GM20000 (cell line): Measurements from ENCODE around the gene SOHLH1.
A peak's percentile ranks its signal among the peaks of the same experiment; 100 is the strongest.

Source experiments
- DNase-seq: peaks from one replicate; pipeline ENCODE4 v3.0.0; 2012; ENCODE audit warnings: low spot score
- TF ChIP-seq, protein P1 (sequence below): IDR thresholded peaks from 2 replicates; pipeline ENCODE4 v1.5.1; 2012; ENCODE audit warnings: mild to moderate bottlenecking, control low read depth; ENCODE audit errors: extremely low read depth, missing control alignments

Gene SOHLH1

GRCh38 chr9:135667463-135668001, 31.7 kb downstream of the SOHLH1 start:
- DNase-seq = peak; percentile 4
- TF ChIP-seq, protein P1, sequence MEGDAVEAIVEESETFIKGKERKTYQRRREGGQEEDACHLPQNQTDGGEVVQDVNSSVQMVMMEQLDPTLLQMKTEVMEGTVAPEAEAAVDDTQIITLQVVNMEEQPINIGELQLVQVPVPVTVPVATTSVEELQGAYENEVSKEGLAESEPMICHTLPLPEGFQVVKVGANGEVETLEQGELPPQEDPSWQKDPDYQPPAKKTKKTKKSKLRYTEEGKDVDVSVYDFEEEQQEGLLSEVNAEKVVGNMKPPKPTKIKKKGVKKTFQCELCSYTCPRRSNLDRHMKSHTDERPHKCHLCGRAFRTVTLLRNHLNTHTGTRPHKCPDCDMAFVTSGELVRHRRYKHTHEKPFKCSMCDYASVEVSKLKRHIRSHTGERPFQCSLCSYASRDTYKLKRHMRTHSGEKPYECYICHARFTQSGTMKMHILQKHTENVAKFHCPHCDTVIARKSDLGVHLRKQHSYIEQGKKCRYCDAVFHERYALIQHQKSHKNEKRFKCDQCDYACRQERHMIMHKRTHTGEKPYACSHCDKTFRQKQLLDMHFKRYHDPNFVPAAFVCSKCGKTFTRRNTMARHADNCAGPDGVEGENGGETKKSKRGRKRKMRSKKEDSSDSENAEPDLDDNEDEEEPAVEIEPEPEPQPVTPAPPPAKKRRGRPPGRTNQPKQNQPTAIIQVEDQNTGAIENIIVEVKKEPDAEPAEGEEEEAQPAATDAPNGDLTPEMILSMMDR = no peak

GRCh38 chr9:135666534-135667462, 32.5 kb downstream of the SOHLH1 start:
- peak; percentile 4 for DNase-seq
- TF ChIP-seq, protein P1 = no peak

DNA sequence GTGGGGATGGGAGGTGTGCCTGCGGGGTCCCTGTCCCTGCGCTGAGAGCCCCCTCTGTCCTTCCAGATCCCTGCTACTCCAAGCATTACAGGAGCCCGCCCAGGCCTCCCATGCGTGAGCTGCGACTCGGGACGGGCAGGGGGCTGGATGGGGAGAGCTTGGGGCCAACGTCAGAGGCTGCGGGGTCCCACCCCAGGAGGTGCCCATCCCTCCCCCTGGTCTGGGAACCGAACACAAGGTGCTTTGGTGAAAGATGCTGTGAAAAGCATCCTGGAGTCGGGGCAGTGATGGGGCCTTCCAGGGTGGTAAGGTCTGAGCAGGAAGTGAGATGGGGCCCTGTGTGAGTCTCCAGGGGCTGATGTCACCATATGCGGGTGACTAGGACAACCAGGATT, 33.5 kb downstream of the SOHLH1 start:
- TF ChIP-seq, protein P1 = no peak

GRCh38 chr9:135664801-135665794, 34.2 kb downstream of the SOHLH1 start:
- TF ChIP-seq, protein P1 = no peak
- DNase-seq = no peak

More for the DNA sequence above, 33.5 kb downstream of the SOHLH1 start:
- peak; percentile 4 for DNase-seq

- peak; percentile 6 for DNase-seq
- TF ChIP-seq, protein P1 = no peak
Observed at GRCh38 chr9:135664266-135664665, 35.0 kb downstream of the SOHLH1 start.

DNA sequence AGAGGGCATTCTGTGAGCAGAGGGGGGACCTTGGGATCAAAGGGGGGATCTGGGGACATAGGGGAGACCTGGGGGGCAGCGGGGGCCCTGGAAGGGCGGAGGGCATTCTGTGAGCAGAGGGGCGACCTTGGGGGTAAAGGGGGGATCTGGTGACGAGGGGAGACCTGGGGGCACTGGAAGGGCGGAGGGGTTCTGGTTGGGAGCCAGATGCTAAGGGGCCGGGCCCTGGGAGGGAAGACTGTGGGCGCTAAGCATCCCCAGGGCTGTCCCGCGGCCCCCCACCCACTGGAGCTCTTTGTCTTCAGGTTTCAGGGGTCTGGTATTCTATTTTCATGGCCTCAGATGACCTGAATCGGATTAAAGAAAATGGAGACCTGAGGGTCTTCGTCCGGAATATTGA, 35.4 kb downstream of the SOHLH1 start:
- DNase-seq = no peak
- TF ChIP-seq, protein P1 = no peak
